ENCODE results near the gene FRMPD1.
"Not testable (repeated sequence)": the region's sequence is repeated elsewhere in the genome, so short reads cannot be mapped to it uniquely, and the experiment has no call there.

FRMPD1 gene, protein sequence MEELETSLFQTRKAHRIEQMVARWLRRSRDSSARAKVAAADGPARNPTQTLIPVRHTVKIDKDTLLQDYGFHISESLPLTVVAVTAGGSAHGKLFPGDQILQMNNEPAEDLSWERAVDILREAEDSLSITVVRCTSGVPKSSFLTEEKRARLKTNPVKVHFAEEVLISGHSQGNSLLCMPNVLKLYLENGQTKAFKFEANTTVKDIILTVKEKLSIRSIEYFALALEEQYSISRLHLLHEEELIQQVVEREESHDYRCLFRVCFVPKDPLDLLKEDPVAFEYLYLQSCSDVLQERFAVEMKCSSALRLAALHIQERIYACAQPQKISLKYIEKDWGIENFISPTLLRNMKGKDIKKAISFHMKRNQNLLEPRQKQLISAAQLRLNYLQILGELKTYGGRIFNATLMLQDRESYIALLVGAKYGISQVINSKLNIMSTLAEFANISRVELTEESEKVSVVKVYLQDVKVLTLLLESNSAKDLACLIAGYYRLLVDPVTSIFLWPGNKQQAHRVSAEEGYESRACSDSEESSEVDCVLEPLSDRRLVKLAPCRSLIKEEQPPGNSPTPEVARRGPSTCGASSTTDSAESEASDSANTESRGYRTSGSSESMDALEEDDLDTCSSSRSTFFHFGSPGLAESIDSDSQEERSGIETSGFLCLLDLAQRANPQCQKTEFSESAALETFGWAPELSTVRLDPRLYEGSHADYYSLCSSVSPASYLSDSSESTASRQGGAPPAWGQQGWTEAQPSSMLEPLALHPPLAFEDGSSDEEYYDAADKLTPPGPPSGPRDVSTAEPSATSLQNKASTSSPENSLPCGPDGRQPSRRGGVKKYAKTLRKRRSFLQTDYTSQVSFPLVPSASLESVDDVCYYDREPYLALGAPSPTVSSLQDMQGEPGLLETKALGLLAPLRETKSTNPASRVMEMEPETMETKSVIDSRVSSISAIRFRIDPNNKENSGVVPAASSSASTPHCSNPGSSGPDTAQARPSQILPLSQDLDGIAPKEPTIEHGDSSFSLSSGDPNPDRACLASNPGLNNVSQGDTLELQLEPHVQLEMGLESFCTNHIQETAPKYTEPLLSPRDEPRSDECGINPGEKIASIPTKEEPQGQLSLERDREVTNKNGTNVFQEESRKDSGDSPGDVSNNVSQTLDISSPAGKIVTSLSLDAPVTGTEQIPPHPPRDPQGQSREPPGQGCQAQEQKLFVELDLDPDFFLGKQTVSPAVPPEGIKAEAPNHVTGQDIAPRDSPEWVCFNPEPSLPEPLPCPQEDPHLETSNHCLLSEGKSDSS (N-terminal part only)

DNA sequence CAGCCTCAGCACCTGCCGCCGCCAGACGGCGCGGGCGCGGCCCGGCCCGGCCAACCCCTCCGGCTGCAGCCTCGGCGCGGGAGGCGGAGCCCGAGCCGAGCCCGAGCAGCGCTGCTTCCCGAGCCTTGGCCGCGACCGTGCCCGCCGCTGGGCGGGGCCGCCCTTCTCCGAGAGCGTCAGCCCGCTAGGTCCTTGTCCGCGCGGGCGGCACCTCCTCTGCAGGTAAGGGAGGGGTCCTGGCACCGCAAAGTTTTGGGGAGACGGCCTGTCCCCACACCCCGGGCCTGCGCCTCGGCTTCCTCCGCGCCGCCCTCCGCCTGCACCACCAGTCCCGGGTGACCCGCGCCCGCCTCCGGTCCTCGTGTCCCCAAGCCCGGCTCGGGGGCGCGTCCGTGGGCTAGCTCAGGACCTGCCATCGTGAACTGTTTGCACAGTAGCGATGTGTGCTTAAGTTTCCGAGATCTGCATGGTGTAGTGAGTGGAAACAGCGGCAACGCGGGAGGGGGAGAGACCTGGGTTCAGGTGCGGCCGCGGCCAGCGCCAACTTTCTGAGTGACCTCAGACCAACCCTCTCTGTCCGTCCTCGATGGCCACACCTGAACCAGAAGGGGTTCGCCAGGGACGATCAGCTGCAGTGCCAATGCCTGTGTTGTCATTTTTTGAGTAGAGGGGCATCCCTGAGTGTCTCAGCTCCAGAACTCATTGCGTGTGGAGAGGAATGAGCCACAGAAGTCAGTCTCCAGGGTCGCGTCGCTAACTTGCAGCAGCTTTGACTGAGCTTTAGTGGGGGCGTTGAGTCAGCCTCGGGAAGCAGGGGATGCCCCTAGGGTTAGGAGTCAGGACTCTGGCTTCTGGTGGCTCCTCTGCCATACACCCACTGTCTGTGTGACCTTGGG, at the start of gene FRMPD1:
FRMPD1 (plus strand) TSS at position 82 of the 896 bp plus-strand sequence. CDS start 41,688 bp downstream, outside the sequence.
- DNase-seq (ENCODE audit: low read depth, low spot score): no peak

DNA sequence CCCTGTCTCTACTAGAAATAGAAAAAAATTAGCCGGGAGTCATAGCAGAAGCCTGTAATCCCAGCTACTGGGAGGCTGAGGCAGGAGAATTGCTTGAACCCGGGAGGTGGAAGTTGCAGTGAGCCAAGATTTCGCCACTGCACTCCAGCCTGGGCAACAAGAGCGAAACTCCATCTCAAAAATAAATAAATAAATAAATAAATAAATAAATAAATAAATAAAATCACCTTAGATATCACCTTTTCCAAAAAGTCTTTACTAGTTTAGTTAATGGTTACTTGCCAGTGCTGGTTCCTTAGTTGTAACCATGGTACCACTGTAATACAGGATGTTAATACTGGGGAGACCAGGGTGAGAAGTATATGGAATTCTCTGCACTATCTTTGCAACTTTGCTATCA, 48.7 kb upstream of the FRMPD1 start:
- not testable (repeated sequence) for DNase-seq (ENCODE audit: low read depth, low spot score)

DNA sequence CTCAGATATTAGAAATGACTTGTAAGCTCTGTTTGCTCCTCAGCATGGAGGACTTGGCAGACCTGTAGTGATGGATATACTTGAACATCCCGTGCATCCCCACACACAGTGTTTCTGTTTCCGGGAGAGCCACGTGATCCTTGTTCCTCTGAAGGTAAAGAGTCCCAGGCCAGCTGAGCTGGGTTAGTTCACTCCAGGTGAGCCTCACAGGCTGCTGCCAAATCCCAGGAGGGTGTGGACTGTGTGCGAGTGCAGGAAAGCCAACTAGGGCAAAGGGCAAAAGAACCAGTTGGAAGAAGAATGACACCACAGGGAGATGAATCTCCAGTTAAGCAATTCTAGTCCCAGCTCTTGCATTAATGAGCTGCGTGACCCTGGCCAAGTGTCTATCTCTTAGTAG, 47.9 kb upstream of the FRMPD1 start:
- DNase-seq (ENCODE audit: low read depth, low spot score): no peak

DNA sequence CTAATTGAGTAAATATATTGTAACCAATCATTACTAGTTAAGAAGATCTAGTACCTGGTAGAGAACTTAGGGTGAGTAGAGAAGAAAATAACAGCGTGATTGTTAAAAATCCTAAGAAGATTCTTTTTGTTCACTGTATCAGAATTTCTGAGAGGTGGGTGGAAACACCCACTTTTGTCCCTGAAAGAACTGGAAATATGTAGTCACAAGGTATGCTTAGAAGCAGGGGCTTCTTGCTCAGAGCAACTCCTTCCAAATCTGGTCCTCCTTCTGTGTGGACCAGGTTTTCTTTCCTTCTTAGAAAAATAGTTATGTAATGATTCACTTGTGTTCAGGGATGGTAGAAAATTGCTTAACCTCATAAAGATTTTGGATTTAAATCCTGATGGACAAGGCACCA, 46.5 kb upstream of the FRMPD1 start:
- DNase-seq (ENCODE audit: low read depth, low spot score): no peak

DNA sequence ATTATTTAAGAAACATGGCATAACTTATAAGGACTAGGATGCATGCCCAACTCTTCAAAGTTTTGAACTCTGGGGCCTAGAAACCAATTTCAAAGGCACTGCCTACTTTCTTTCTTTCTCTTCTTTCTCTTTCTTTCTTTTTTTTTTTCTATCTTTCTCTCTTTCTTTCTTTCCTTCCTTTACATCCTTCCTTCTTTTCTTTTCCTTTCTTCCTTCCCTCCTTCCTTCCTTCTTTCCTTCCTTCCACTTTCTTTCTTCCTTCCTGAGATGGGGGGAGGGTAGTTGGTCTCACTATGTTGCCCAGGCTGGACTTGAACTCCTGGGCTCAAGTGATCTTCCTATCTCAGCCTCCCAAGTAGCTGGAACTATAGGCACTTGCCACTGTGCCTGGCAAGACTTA, 42.5 kb upstream of the FRMPD1 start:
- DNase-seq (ENCODE audit: low read depth, low spot score): no peak

DNA sequence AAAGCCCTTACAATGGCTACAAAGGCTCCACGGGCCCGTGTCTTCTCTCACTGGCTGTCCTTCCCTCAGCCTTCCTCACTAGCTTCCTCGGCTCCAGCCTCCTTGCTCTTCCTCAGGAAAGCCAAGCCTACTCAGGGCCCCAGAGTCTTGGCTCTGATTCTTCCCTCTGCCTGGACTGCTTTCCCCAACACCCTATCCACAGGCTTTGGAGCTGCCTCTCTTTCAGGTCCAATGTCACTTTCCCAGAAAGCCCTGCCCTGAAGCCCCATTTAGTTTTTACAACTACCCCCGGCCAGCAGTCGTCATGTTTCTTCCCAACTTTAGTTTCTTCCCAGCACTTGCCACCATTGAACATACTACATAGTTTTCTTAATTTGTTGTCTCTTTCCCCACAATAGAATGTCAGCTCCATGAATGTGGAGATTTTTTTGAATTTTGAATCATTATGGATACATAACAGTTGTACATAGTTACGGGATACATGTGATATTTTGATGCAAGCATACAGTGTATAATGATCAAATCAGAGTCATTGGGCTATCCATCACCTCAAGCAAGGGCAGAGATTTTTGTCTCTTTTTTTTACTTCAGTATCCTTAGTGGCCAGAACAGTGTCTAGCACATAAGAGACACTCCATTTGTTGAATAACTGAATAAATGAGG, 40.9 kb upstream of the FRMPD1 start:
- no peak for DNase-seq (ENCODE audit: low read depth, low spot score)

DNA sequence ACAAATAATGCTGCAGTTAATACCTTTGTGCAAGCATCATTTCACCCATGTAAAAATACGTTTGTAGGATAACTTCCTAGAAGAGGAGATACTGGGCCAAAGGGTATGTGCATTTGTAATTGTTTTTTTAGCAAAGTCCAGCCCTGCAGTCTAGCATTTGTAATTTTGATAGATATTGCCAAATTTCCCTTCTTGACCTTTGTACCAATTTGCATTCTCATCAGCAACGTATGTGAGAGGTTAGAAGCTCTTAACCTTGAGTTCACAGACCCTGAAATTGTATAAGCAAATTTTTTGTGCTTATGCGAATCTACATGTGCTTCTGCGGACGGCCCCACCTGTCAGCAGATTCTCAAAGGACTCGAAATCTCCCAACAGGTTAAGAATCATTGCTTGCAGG, 39.7 kb upstream of the FRMPD1 start:
- no peak for DNase-seq (ENCODE audit: low read depth, low spot score)

DNA sequence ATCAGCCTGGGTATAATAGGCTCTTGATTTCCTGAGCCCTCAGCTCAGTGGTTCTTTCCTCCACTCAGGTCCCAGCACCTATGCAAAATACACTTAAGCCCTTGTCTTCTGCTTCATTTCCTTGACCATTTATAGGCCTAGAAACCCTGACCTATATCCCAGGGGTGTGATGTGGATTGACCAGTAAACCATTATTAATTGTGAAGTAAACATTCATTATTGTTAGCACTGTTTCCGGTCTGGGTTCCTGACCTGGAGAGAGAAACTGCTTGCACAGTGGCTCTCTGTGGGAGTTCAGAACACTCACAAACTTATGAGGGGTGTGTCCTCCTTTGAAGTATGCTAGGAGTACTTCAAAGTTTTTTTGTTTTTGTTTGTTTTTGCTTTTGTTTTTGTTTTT, 38.8 kb upstream of the FRMPD1 start:
- no peak for DNase-seq (ENCODE audit: low read depth, low spot score)

DNA sequence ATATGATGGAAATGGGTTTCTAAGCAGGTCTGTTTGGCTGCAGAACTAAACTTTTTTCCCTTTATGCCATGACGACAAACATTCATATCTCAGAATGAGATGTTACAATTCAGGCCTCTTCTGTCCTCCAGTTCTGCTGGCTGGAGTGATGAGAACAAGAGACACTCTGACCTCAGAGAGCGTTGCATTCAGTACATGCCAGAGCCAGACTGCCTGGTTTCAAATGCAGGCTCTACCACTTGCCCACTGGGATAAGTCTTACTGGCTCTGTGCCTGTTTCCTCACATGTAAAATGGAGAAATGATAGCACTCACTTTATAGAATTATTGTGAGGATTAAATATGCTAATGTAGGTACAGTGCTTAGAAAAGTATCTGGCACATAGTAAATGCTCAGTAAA, 33.6 kb upstream of the FRMPD1 start:
- DNase-seq (ENCODE audit: low read depth, low spot score): no peak

DNA sequence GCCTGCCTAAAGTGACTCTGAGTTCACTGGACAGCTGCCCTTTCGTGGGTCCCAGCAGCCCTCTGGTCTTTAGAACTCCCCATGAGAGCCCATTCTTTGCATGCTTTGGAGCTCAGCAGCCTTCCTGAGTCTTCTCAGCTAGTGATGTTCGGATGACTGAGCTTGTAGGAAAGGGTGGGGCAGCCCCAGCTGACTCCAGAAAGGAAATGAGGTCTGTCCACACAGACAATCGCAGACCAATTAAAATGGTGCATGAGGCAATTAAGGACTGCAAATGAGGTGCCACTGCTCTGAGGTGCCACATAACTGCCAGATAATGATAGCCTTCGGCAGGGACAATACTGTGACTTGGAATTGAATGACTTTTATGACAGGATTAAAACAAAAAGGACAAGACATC, 32.9 kb upstream of the FRMPD1 start:
- no peak for DNase-seq (ENCODE audit: low read depth, low spot score)

DNA sequence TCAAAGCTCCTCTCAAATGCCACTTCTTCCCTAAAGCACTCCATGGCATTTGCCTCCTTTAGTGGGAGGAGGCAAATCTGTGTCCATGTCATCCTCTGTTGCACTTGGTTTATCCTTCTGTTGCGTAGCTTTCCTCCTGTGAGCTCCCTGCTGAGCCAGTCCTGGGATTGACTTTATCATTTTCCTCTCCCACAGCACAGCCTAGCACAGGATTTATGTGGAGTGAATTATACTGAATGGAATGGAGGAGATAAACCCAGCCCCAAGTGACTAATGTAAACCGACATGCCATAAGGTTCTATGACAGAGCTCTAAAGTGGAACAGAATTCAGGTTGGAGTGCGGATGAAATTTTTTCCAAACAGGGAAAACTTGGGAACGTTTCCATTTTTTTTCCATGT, 31.9 kb upstream of the FRMPD1 start:
- no peak for DNase-seq (ENCODE audit: low read depth, low spot score)

DNA sequence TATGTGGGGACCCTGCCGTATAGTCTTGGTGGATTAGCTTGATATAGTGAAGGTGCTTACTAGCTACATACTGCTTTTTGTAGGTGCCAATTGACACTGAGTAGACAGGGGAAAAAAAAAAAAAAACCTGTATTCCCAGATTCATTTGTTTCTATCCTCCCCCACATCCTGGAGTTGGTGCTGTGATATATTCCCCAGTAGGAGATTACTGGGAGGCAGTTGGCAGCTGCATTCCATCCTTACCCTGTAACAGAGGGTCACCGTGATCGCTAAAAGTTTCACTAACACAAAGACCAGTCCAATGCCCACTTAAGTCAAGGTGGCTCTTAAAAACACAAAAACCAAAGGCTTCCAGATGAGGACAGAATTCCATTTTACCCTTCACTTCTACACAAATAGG, 30.9 kb upstream of the FRMPD1 start:
- no peak for DNase-seq (ENCODE audit: low read depth, low spot score)

DNA sequence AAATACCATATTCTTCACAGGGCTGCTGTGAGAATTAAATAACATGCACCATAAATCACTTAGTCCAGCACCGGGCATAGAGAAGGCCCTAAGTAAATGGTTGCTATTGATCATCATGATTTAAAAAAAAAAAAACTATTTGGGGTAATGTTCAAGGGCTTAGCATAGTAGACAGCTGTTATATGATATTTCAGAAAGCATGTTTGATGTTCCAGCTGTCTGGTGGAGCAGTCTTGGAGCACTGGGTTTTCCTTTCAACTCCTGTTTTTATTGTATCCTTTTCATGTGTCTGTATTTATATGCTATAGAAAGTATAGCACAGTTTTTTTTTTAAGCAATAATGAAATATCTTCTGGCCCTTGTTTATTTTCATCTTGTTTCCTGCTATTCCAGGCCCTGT, 30.4 kb upstream of the FRMPD1 start:
- DNase-seq (ENCODE audit: low read depth, low spot score): no peak

DNA sequence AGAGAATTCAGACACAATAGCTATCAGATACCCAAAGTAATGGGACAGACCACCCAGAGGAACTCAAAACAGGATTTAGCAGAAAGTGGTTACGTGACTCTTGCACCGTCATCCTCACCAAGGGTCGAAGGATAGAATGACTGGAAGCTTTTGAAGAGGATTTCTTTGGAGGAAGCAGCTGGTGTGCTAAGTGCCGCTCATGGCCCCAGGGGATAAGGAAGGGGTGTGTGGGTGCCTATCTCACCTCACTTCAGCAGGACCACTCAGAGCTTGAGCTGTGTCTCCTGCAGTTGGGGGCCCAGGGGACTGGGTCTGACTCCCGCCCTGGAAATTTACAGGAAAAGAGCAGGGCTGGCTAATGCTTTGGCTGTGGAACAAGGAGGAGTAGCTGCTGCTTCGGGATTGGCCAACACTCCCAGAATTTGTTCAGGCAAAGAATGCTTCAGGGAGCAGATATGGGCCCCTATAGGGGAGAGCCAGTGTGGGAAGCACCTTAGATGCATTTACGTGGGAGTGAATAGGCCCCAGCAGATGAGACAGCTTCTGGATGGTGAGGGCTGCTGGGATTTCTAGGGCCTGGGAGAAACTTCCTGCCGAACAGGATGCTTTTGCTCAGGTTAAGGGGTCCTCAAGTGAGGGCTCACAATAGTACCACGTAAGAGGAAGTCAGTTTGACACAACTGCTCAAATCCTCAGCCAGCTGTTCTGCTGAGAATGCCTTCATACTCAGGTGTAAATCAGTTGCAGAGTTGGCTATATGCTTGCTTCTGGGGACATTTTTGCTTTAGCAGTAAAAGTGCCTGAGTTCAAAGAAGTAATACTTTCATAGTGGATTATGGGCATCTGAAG, 29.3 kb upstream of the FRMPD1 start:
- DNase-seq (ENCODE audit: low read depth, low spot score): no peak

DNA sequence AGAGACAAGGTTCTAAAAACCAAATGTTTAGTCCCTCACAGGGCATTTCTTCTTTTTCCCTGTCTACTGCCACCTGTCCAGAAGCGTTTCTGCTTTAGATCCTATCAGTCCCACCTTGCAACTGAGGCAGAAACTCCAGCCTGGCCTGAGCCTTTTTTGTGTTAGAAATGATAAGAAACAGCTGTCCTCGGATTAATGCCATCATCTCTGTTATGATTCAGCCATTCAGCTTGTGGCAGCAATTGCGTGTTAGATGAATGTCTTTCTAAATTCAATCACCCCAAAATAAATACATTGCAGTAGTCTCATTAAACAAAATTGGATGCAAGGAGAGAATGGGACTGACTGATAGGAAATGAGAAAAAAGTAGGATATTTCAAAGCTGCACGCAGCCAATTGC, 28.3 kb upstream of the FRMPD1 start:
- no peak for DNase-seq (ENCODE audit: low read depth, low spot score)

DNA sequence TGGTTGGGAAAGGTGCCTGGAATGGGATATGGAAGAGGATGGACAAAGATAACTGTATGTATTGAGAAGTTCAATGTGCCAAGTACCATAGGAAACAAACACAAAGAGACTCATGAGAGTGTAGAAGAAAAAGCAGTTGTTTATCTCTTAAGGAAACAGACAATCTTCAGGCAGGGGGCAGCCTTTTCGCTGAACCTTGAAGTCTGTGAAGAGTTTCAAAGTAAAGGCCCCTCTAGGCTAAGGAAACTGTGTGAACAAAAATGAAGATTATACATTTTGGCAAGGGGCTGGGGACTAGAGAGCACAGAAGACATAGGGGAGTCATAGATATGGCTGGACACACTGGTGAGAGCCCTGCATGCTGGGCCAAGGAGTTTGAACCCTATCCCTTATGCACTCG, 27.5 kb upstream of the FRMPD1 start:
- DNase-seq (ENCODE audit: low read depth, low spot score): no peak

DNA sequence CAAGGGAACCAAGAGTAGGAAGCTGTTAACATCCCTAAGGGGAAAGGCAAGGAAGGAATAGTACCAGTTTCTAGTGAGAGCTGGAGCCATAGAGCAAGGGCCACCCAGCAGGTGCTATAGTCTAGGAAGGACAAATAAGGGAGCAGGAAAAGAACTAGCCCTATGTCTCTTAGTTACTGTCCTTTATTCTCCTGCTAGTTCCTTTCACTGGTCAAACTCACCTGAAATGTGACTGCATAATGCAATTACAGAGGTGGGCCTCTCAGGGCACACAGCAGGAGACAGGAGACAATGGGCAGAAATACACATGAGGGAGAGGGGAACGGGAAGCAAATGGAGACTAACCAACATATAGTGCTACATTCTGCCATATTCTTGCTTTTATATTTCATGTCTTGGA, 26.7 kb upstream of the FRMPD1 start:
- DNase-seq (ENCODE audit: low read depth, low spot score): no peak

DNA sequence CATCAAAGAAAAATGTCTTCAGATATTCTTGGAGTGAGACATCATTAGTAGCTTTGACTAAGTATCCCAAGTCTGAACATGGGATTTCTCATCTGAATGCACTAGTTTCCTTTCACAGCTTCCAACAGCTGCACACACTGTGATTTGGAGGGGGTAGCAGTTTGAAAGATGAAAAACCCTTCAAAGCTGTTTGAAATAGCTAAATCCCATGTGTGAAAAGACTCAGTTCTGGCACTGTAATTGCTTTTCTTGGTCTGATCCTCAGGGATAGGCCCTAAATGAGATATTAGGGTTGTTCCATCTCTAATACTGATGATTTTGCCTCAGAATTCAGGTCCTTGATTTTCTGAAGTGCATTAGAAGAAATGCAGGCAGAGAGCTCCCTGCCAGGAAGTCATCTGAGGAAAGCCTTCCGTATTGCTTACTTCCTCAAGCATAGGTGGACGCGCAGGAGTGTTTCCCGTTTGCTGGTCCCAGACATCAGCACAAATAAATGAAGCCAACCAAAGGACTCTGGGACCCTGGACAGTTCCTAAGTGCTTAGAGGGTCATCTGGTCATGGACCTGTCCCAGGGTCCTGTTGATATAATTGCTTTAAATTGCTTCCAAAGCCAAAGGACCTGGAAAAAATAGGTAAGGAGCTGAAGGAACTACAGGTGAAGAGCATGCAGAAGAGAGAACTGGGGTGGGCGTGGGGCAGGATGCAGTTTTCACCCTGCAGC, 25.6 kb upstream of the FRMPD1 start:
- no peak for DNase-seq (ENCODE audit: low read depth, low spot score)

DNA sequence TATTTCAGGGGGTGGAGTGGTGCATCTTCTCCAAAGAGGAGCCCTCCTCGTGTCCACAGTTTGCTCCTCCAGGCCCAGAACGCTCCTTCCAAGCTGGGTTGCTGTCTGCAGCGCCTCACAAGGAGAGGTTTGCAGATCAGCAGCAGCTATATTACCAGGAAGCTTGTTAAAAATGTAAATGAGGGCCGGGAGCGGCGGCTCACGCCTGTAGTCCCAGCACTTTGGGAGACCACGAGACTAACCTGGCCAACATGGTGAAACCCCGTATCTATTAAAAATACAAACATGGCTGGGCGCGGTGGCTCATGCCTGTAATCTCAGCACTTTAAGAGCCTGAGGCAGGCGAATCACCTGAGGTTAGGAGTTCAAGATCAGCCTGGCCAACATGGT, 25.0 kb upstream of the FRMPD1 start:
- no peak for DNase-seq (ENCODE audit: low read depth, low spot score)
